ENCODE measurements around the gene ZFP42.

- TF ChIP-seq POLR2A (IDR thresholded peaks at IDR 0.05; ENCODE audit: low read length) (no peak), GATA1 (IDR thresholded peaks at IDR 0.05; ENCODE audit: low read depth, low read length) (no peak)
These were observed 57.7 kb downstream of the ZFP42 start for GRCh38 chr4:188053302-188053701.
